HG03571 (cell line): ENCODE measurements around the gene EFCAB11.
"Not testable (repeated sequence)": the region's sequence is repeated elsewhere in the genome, so short reads cannot be mapped to it uniquely, and the experiment has no call there.

Experiments used
- ATAC-seq: cut with Tn5 transposase; IDR thresholded peaks from one replicate; pipeline ENCODE4 v1.9.1; 2021; ENCODE audit not compliant: unreplicated experiment

EFCAB11 gene

GRCh38 chr14:89912667-89913211, 41.8 kb downstream of the EFCAB11 start:
- ATAC-seq, result no peak

DNA sequence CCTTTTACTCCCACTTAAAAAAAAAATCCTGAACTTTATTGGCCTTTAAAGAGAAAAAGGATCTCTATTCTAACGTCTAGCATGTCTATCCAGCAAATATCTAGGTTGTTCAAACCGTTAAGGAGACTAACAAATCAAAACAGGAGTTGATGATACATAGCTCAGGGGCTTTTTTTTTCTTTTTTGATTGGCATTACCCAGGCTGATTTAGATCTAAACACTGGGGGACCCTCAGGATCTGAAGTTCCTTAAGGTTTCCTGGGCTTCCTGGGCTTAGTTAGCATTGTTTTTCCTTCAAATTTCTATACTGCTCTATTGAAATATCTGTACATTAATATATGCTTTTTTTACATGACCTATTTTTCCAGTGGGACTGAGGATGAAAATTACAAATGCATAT, 42.3 kb downstream of the EFCAB11 start:
- ATAC-seq, result no peak

- ATAC-seq, result no peak
Observed at GRCh38 chr14:89911010-89911919, 43.3 kb downstream of the EFCAB11 start.

DNA sequence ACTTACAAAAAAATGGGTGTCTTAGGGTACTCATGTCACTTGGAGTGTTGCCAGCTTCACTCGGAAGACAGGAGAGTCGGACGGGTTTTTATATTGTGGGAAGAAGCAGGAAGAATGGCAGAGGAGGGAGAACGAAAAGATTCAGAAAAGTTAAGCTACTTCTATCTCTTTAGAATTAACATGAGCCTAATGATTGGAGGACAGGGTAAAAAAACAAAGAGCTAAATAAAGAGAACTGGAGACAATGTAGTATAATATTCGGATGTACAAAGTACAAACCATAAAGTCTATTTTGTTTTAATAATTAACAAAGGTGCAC, 43.9 kb downstream of the EFCAB11 start:
- ATAC-seq, result no peak

GRCh38 chr14:89909586-89909985, 44.9 kb downstream of the EFCAB11 start:
- ATAC-seq, result no peak

DNA sequence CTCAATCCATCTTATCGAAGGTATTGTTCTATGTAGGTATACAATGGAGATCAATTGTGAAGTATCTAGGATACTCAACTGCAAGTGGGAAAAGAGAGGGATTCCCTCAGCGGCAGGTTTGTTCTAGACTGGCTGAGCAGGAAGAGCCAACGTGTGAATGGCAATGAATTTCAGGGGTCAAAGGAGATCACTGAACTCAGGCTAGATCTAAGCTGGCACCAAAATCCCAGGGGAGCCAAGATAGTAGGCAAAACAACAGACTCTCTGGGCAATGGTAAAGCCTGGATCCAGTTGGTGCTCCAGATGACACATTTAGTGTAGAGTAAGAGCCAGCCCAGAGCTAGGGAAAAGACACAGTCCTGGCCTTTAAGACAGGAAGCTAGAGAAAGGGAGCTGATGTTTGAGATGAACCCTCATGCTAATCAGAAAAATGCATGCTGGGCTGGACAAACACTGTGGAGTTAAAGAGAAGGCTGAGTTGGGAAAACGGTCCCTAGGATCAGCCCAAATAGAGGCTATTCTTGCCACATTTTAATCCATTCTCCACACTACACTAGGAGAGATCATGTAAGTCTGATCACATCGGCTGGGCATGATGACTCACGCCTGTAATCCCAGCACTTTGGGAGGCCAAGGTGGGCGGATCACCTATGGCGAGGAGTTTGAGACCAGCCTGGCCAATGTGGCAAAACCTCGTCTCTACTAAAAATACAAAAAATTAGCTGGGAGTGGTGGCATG, 45.6 kb downstream of the EFCAB11 start:
- no peak for ATAC-seq

DNA sequence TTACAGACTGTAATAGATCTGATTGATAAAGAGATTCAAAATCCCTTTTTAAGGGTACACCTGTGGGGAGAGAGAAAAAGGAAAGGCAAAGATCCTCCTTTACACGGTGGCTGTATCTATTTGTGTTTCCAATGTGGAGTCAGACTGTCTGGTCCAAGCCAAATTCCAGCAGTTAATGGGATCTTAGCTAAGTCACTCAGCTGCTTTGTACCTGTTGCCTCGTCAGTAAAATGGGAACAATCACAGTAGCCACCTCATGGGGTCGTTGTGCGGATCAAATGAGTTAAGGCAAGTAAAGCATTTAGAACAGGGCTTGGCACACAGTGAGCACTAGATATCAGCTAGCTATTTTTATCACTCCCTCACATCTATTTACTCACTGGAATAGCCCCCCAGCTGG, 46.9 kb downstream of the EFCAB11 start:
- no peak for ATAC-seq

- ATAC-seq, result no peak
Observed at GRCh38 chr14:89906000-89906399, 48.5 kb downstream of the EFCAB11 start.

DNA sequence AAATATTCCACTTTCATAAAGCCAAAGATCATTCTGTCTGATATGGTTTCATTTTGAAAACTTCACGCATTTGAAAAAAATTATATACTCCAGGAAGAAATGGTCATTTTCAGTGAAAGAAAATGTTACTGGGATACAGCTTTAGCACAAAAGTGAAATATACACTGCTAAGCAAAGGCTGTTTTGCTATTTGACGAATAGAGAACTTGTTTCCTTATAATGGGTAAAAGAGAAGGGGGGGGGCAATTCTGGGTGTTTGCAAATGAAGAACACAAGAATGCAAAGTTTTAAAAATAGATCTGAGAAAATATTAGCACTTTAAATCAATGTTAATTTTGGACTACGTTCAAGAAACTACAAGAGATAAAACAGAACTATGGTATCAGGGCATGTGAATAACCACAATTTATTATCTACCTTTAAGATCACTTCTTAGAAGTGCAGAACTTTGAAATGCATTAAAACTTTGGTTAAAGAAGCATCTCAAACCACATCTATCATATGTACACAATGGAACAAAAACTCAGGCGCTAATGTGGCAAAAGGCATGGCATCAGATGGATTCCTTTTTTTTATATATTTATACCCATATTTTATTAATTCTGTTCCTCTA, 51.1 kb downstream of the EFCAB11 start:
- ATAC-seq, result no peak

DNA sequence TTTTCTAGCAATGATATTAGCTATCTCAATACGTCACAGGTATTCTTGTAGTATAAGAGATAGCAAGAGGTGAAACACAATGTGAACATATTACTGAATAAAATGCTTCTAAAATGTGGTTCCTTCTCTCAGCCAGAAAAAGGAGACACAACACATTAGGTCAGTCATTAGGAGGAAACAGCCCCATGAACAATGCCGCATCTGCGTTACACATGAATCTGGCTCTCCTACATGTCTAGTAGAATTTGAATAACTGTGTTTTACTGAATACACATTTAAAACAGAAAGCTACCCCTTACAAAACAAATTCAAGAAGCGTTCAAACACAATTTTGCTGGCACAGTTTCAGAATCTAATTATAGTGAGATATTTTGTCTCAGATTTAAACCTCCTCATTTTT, 51.6 kb downstream of the EFCAB11 start:
- no peak for ATAC-seq

DNA sequence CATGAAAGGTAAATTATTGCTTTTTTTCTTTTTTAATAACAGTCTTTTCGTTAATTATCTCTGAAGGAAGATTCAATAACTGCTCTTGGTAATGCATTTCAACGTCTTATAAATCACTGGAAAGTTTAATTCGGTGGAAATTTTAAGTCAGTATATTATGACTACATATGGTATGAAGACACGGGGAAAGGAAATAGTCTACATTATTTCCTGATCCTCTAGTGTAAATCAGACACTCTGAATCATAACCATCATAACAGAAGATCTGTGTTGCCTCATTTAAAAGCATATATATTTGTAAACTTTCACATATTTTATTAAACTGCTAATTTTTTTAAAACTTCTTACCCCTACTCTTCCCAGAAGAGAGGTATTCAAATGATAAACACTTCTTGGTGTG, 53.7 kb downstream of the EFCAB11 start:
- no peak for ATAC-seq

DNA sequence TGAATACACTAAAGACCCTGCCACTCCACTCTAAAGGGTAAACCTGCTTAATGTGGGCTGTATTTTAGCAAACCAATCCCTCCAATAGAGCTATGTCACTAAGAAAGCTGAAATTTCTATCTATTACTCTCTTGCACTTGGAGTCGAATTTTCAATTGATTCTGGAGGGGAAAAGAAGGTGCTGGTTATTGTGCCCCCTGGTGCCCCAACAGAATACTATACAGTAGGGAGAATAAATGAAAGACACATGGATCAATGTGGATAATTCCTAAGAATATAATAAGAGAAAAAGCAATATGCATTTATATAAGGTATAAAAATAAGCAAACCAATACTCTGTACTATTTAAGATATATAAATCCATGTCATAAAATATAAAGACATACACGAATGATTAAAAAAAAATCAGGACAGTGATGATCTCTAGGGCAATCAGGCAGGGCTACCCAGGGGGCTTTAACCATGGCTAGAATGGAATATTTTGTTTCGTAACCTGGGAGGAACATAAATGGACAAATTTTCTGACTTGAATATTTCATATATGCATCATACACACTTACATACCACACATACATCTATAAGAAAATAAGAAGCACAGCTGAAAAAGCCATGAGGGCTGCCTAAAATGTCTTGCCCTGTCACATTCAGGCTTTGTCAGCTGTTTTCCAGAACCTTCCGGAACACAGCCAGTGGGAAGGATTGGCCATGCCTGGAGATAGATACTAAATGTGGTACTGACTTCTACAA, 54.4 kb downstream of the EFCAB11 start:
- ATAC-seq, result no peak

DNA sequence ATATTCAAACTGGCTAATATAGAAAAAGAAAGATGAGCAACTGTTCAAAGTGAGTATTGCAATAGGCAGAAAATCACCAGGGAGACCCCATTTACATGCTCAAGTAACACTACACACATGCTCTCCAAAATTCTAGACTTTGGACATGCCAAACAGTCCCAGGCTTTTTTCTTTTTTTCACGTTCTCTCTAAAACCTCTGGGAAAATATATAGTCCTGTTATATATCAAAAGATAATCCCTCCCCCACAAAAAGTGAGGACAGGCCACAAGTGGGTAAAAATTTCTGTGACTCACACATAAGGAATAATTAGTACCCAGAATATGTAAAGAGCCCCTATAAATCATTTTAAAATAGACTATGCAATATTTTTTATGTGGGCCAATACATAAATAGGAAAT, 55.2 kb downstream of the EFCAB11 start:
- ATAC-seq, result no peak

GRCh38 chr14:89893388-89893787, 61.1 kb downstream of the EFCAB11 start:
- ATAC-seq, result not testable (repeated sequence)

- ATAC-seq, result no peak
Observed at GRCh38 chr14:89892953-89893352, 61.6 kb downstream of the EFCAB11 start.

GRCh38 chr14:89891721-89892120, 62.8 kb downstream of the EFCAB11 start:
- ATAC-seq, result not testable (repeated sequence)

- ATAC-seq, result no peak
Observed at GRCh38 chr14:89891055-89891454, 63.5 kb downstream of the EFCAB11 start.

DNA sequence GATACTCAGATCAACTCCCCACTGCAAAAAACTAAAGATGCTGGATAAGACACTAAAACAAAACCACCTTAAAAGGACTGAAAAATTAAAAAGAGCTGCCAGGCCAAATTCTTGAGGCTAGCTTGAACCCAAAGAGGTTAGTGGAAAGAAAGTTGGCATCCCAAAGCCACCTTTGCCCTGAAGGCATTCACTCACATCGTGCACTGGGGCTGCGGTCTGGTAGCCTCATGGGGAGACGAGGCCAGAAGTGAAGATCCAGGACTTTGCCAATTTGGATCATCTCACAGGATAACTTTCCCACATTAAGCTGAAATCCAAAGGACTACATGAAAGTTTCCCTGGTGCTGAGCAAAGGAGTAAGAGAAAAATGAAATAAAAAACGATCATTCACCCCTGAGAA, 63.9 kb downstream of the EFCAB11 start:
- ATAC-seq, result no peak

- no peak for ATAC-seq
Observed at GRCh38 chr14:89889626-89890025, 64.9 kb downstream of the EFCAB11 start.

DNA sequence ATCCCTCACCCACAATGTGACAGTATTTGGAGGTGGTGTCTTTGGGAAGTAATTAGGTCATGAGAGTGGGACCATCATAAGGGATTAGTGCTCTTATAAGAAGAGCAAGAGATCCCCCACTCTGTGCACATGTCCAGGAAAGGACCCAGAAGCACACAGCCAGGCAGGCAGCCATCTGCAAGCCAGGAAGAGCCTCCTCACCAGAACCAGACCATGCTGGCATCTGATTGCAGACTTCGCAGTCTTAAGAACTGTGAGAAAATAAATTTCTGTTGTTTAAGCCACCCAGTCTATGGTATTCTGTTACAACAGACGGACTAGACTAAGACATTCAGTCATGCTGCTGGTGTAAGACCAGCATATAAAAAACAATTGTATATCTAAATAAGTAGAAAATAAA, 69.8 kb downstream of the EFCAB11 start:
- no peak for ATAC-seq

GRCh38 chr14:89881839-89882238, 72.7 kb downstream of the EFCAB11 start:
- ATAC-seq, result no peak
